Activated naive CD4-positive, alpha-beta T cell treated with anti-CD3 and anti-CD28 coated beads, Interleukin-2, amount 50 U/mL, for 72 hours (primary cell): ENCODE measurements around the gene SPATA31D3. TPM values are rescaled to one million over a fixed set of nuclear protein-coding genes. Genes with fewer than 3 reads are reported as not detected.
"Not testable (repeated sequence)": the region's sequence is repeated elsewhere in the genome, so short reads cannot be mapped to it uniquely, and the experiment has no call there.

Experiments used
- ATAC-seq, 2 donors: fragments of 150-1000 bp; cut with Tn5 transposase; 2 replicates each; pipeline ENCODE4 v1.10.0; 2021; ENCODE audit warnings: mild to moderate bottlenecking in 2 of 2, moderate library complexity in 2 of 2
- DNase-seq, 2 donors: peaks; one replicate each; pipeline ENCODE4 v3.0.0; 2021 to 2022; ENCODE audit warnings: low spot score in 2 of 2
- H3K27ac Mint-ChIP-seq, 2 donors: one replicate each; pipeline ENCODE4 v1.8.0; 2022; ENCODE audit warnings: mild to moderate bottlenecking in 2 of 2, mixed read lengths in 2 of 2
- H3K36me3 Mint-ChIP-seq, 2 donors: one replicate each; pipeline ENCODE4 v1.8.0; 2022; ENCODE audit warnings: mixed read lengths in 2 of 2
- H3K9me3 Mint-ChIP-seq, 2 donors: one replicate each; pipeline ENCODE4 v1.8.0; 2022; ENCODE audit warnings: mixed read lengths in 2 of 2
- total RNA-seq, 2 donors: library from RNA; stranded (reverse); gene quantifications; one replicate each; pipeline ENCODE4 v1.2.3, GENCODE V29; 2022

SPATA31D3 gene
- total RNA-seq, 2 donors from 2014 or later = not detected

GRCh38 chr9:81964218-81965171 lies 21.2 kb downstream of the SPATA31D3 start:
- ATAC-seq = no peak
- DNase-seq = no peak
- no peak overlapping the region for H3K27ac Mint-ChIP-seq
- peaks cover 6 to 13% of the 10 kb centered on the region in 2 donors for H3K9me3 Mint-ChIP-seq
- no peaks in the 10 kb centered on the region for H3K36me3 Mint-ChIP-seq

- Mint-ChIP-seq H3K36me3 (no peaks in the 10 kb centered on the region), H3K27ac (no peak overlapping the region), H3K9me3 (peaks cover 6 to 25% of the 10 kb centered on the region in 2 donors)
- no peak for ATAC-seq
- DNase-seq = no peak
Measured at GRCh38 chr9:81968026-81968425, 24.7 kb downstream of the SPATA31D3 start.

GRCh38 chr9:81969971-81970370 lies 26.7 kb downstream of the SPATA31D3 start:
- Mint-ChIP-seq H3K36me3 (no peaks in the 10 kb centered on the region), H3K9me3 (peaks cover 6 to 32% of the 10 kb centered on the region in 2 donors), H3K27ac (no peak overlapping the region)
- DNase-seq (no peak), ATAC-seq (no peak)

DNA sequence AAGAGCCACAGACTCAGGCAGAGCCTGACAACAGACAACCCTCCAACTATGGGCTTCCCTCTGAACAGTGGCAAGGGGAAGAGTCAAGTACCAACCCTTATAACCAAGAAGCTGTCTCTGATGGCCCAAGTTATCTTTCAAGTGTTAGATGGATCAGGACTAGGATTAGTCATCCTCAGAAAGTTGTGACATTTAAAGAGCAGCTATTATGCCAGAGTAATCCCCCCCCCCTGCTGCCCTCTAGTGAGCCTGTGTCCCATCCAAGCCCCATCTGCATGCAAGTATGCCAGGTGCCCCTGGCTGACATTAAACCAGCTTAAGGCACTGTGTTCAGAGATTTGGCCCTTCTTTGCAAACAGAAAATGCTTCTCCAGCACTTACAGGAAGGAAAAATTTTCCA lies 28.4 kb downstream of the SPATA31D3 start:
- DNase-seq (no peak), ATAC-seq (no peak)
- H3K9me3 Mint-ChIP-seq = peaks cover 6 to 42% of the 10 kb centered on the region in 2 donors
- no peaks in the 10 kb centered on the region for H3K36me3 Mint-ChIP-seq
- no peak overlapping the region for H3K27ac Mint-ChIP-seq

- Mint-ChIP-seq H3K27ac (no peak overlapping the region), H3K36me3 (peaks cover 4% of the 10 kb centered on the region in 2 donors), H3K9me3 (peaks cover 0 to 35% of the 10 kb centered on the region in 2 donors)
- DNase-seq (no peak), ATAC-seq (no peak)
Measured at GRCh38 chr9:81974764-81975163, 31.5 kb downstream of the SPATA31D3 start.

GRCh38 chr9:81976351-81976750 lies 33.1 kb downstream of the SPATA31D3 start:
- ATAC-seq = no peak
- H3K9me3 Mint-ChIP-seq = peaks cover 4 to 25% of the 10 kb centered on the region in 2 donors
- H3K27ac Mint-ChIP-seq = no peak overlapping the region
- H3K36me3 Mint-ChIP-seq = peaks cover 4% of the 10 kb centered on the region in 2 donors
- no peak for DNase-seq

- Mint-ChIP-seq H3K27ac (no peak overlapping the region), H3K36me3 (peaks cover 4% of the 10 kb centered on the region in 2 donors), H3K9me3 (peaks cover 4 to 23% of the 10 kb centered on the region in 2 donors)
- no peak for ATAC-seq
- DNase-seq = no peak
Measured at GRCh38 chr9:81979196-81979595, 35.9 kb downstream of the SPATA31D3 start.

DNA sequence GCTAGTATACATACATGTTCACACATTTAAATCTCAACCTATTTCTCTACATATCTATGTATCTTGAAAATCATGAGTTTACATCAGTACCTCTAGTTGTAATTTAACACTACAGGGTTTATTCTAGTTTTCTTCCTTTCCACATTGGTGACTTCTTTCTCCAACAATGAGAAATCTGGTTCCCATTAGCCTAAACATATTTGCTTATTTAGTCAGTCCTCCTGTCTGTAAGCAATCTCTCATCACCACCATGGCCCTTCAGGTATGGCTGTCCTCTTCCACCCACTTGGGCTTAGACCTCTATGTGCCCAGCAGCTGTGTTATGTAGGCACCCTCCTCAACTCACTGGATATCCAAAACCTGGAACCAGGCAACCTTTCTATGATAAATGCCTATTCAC lies 37.3 kb downstream of the SPATA31D3 start:
- DNase-seq (no peak), ATAC-seq (no peak)
- Mint-ChIP-seq H3K36me3 (peaks cover 4% of the 10 kb centered on the region in 2 donors), H3K9me3 (peaks cover 4 to 12% of the 10 kb centered on the region in 2 donors), H3K27ac (no peak overlapping the region)

DNA sequence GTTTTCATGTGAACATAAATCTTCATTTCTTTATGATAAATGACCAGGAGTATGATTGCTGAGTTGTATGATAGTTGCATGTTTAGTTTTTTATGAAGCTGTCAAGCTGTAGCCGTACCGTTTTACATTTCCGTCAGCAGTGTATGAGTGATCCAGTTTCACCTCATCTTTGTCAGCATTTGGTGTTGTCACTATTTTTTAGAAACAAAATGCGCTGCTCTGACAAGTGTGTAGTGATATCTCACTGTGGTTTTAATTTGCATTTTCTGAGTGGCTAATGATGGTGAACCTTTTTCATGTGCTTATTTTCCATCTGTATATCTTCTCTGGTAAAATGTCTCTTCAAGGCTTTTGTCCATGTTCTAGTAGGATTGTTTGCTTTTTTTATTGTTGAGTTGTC lies 38.6 kb downstream of the SPATA31D3 start:
- ATAC-seq = no peak
- Mint-ChIP-seq H3K9me3 (peaks cover 4 to 6% of the 10 kb centered on the region in 2 donors), H3K36me3 (peaks cover 4% of the 10 kb centered on the region in 2 donors), H3K27ac (no peak overlapping the region)
- no peak for DNase-seq

DNA sequence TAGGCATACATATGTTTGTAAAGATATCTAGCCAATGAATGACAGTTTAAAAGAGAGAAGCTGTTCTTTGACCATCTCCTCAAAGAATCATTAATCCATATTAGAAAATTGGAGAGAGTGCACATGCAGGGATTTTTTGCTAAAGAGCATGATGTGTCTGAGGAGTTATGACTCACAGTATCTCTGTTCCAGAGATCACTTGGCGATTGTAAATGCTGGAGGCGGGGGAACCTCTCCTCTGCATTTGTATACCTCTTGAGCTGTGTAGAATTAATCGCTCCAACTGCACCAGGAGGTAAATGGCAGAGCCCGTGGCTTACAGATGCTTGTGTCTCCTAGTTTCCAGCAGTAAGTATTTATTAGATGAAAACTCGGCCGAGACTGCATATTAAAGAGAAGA lies 41.6 kb downstream of the SPATA31D3 start:
- no peak for DNase-seq
- Mint-ChIP-seq H3K9me3 (peaks cover 0 to 4% of the 10 kb centered on the region in 2 donors), H3K36me3 (no peaks in the 10 kb centered on the region), H3K27ac (no peak overlapping the region)
- no peak for ATAC-seq

GRCh38 chr9:81986051-81986450 lies 42.8 kb downstream of the SPATA31D3 start:
- Mint-ChIP-seq H3K9me3 (peaks cover 0 to 4% of the 10 kb centered on the region in 2 donors), H3K36me3 (no peaks in the 10 kb centered on the region), H3K27ac (no peak overlapping the region)
- DNase-seq (no peak), ATAC-seq (no peak)

- H3K36me3 Mint-ChIP-seq, H3K27ac Mint-ChIP-seq, H3K9me3 Mint-ChIP-seq, ATAC-seq, DNase-seq: not testable (repeated sequence)
Measured at GRCh38 chr9:81988472-81988871, 45.2 kb downstream of the SPATA31D3 start, which contains the start of gene SPATA31D1. TSS of gene SPATA31D1 (plus strand) at chr9:81988772. CDS start at chr9:81988819, 47 bp downstream.

GRCh38 chr9:81989700-81990099 lies 46.4 kb downstream of the SPATA31D3 start:
- H3K27ac Mint-ChIP-seq = no peak overlapping the region
- H3K9me3 Mint-ChIP-seq = peaks cover 8 to 13% of the 10 kb centered on the region in 2 donors
- DNase-seq (no peak), ATAC-seq (no peak)
- H3K36me3 Mint-ChIP-seq = peaks cover 0 to 7% of the 10 kb centered on the region in 2 donors

DNA sequence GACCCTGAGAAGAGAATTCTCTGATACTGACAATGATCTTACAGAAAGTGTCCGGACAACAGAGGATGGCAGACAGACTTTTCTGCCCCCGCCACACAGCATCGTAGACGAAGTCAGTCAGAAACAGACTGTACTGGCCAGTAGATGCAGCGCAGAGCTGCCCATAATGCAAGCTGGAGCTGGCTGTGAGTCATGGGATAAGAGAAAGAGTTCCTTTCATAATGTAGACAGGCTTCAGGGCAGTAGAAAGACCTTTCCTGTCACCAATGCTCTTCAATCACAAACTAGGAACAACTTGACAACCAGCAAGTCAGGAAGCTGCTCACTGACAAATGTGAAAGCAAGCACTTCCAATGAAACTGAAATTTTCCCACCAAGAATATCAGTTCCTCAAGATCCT lies 50.4 kb downstream of the SPATA31D3 start:
- no peak overlapping the region for H3K27ac Mint-ChIP-seq
- ATAC-seq (no peak), DNase-seq (no peak)
- H3K9me3 Mint-ChIP-seq = peaks cover 14 to 17% of the 10 kb centered on the region in 2 donors
- H3K36me3 Mint-ChIP-seq = peaks cover 0 to 7% of the 10 kb centered on the region in 2 donors
